ENCODE measurements around the gene ATOH7.
"Not testable (repeated sequence)": the region's sequence is repeated elsewhere in the genome, so short reads cannot be mapped to it uniquely, and the experiment has no call there.

ATOH7 gene

GRCh38 chr10:68235581-68235980 lies 3.7 kb upstream of the ATOH7 start:
- DNase-seq, result peak; percentile 25

GRCh38 chr10:68235111-68235510 lies 3.2 kb upstream of the ATOH7 start:
- no peak for DNase-seq

- no peak for DNase-seq
Measured at GRCh38 chr10:68233046-68233445, 1.1 kb upstream of the ATOH7 start.

GRCh38 chr10:68231106-68231816 lies 652 bp downstream of the ATOH7 start:
- DNase-seq, result peak; percentile 86

GRCh38 chr10:68230268-68230667 lies 1.6 kb downstream of the ATOH7 start:
- no peak for DNase-seq

GRCh38 chr10:68224810-68225209 lies 7.1 kb downstream of the ATOH7 start:
- no peak for DNase-seq

- peak; percentile 48 for DNase-seq
Measured at GRCh38 chr10:68223535-68224165, 8.3 kb downstream of the ATOH7 start.

- no peak for DNase-seq
Measured at GRCh38 chr10:68222391-68222790, 9.5 kb downstream of the ATOH7 start.

- no peak for DNase-seq
Measured at GRCh38 chr10:68221196-68221595, 10.7 kb downstream of the ATOH7 start.

- no peak for DNase-seq
Measured at GRCh38 chr10:68218786-68219185, 13.1 kb downstream of the ATOH7 start.

- DNase-seq, result peak; percentile 44
Measured at GRCh38 chr10:68212721-68213352, 19.1 kb downstream of the ATOH7 start.

- DNase-seq, result peak; percentile 2
Measured at GRCh38 chr10:68211669-68212068, 20.2 kb downstream of the ATOH7 start.

- peak; percentile 64 for DNase-seq
Measured at GRCh38 chr10:68208424-68209042, 23.4 kb downstream of the ATOH7 start.

GRCh38 chr10:68202960-68203353 lies 29.0 kb downstream of the ATOH7 start:
- no peak for DNase-seq

- peak; percentile 55 for DNase-seq
Measured at GRCh38 chr10:68196701-68197100, 35.2 kb downstream of the ATOH7 start.

GRCh38 chr10:68195776-68196175 lies 36.1 kb downstream of the ATOH7 start:
- DNase-seq, result not testable (repeated sequence)

- DNase-seq, result no peak
Measured at GRCh38 chr10:68194290-68194689, 37.6 kb downstream of the ATOH7 start.

- no peak for DNase-seq
Measured at GRCh38 chr10:68192113-68192512, 39.8 kb downstream of the ATOH7 start.

- no peak for DNase-seq
Measured at GRCh38 chr10:68188835-68189234, 43.1 kb downstream of the ATOH7 start.

- DNase-seq, result no peak
Measured at GRCh38 chr10:68185085-68185484, 46.8 kb downstream of the ATOH7 start.

GRCh38 chr10:68184546-68184945 lies 47.4 kb downstream of the ATOH7 start:
- DNase-seq, result no peak
